ENCODE results near the gene EFNB2. TPM values are rescaled to one million over a fixed set of nuclear protein-coding genes. Genes with fewer than 3 reads are reported as not detected.

The EFNB2 gene
- total RNA-seq, 1 donor from 2014 or later = 353 TPM

GRCh38 chr13:106566641-106567473 is 31.4 kb upstream of the EFNB2 start:
- Mint-ChIP-seq H3K4me3 (ENCODE audit: unreplicated experiment) (peak overlapping the region; percentile 100), H3K36me3 (ENCODE audit: low read depth, unreplicated experiment) (peaks cover 13% of the 10 kb centered on the region)
- DNase-seq (ENCODE audit: low spot score) = peak; percentile 34

GRCh38 chr13:106565127-106565775 is 29.8 kb upstream of the EFNB2 start:
- DNase-seq (ENCODE audit: low spot score) = no peak
- TF ChIP-seq CTCF (IDR thresholded peaks at IDR 0.05; ENCODE audit: unreplicated experiment) = no peak
- Mint-ChIP-seq H3K4me3 (ENCODE audit: unreplicated experiment) (peak overlapping the region; percentile 100), H3K4me1 (ENCODE audit: unreplicated experiment) (peaks cover 61% of the 10 kb centered on the region), H3K27me3 (ENCODE audit: unreplicated experiment) (peaks cover 17% of the 10 kb centered on the region), H3K36me3 (ENCODE audit: low read depth, unreplicated experiment) (peaks cover 8% of the 10 kb centered on the region), H3K27ac (ENCODE audit: unreplicated experiment) (peak overlapping the region; percentile 45), H3K9me3 (ENCODE audit: unreplicated experiment) (no peaks in the 10 kb centered on the region)

More at GRCh38 chr13:106566641-106567473, 31.4 kb upstream of the EFNB2 start:
- TF ChIP-seq CTCF (IDR thresholded peaks at IDR 0.05; ENCODE audit: unreplicated experiment) = no peak
- H3K27ac Mint-ChIP-seq (ENCODE audit: unreplicated experiment) = peak overlapping the region; percentile 92
- H3K4me1 Mint-ChIP-seq (ENCODE audit: unreplicated experiment) = peaks cover 56% of the 10 kb centered on the region
- H3K27me3 Mint-ChIP-seq (ENCODE audit: unreplicated experiment) = peaks cover 22% of the 10 kb centered on the region
- no peaks in the 10 kb centered on the region for H3K9me3 Mint-ChIP-seq (ENCODE audit: unreplicated experiment)

- peaks cover 13% of the 10 kb centered on the region for H3K27me3 Mint-ChIP-seq (ENCODE audit: unreplicated experiment)
- peaks cover 25% of the 10 kb centered on the region for H3K36me3 Mint-ChIP-seq (ENCODE audit: low read depth, unreplicated experiment)
- peaks cover 55% of the 10 kb centered on the region for H3K4me1 Mint-ChIP-seq (ENCODE audit: unreplicated experiment)
- peak overlapping the region; percentile 65 for H3K27ac Mint-ChIP-seq (ENCODE audit: unreplicated experiment)
- no peak for DNase-seq (ENCODE audit: low spot score)
- TF ChIP-seq CTCF (IDR thresholded peaks at IDR 0.05; ENCODE audit: unreplicated experiment) = no peak
- no peaks in the 10 kb centered on the region for H3K9me3 Mint-ChIP-seq (ENCODE audit: unreplicated experiment)
- H3K4me3 Mint-ChIP-seq (ENCODE audit: unreplicated experiment) = peak overlapping the region; percentile 3
Observed at GRCh38 chr13:106562301-106562700, 26.8 kb upstream of the EFNB2 start.

GRCh38 chr13:106561551-106562170 is 26.2 kb upstream of the EFNB2 start:
- Mint-ChIP-seq H3K27me3 (ENCODE audit: unreplicated experiment) (peaks cover 12% of the 10 kb centered on the region), H3K27ac (ENCODE audit: unreplicated experiment) (peak overlapping the region; percentile 33), H3K36me3 (ENCODE audit: low read depth, unreplicated experiment) (peaks cover 30% of the 10 kb centered on the region), H3K4me1 (ENCODE audit: unreplicated experiment) (peaks cover 51% of the 10 kb centered on the region), H3K9me3 (ENCODE audit: unreplicated experiment) (no peaks in the 10 kb centered on the region), H3K4me3 (ENCODE audit: unreplicated experiment) (peak overlapping the region; percentile 86)
- no peak for TF ChIP-seq CTCF (IDR thresholded peaks at IDR 0.05; ENCODE audit: unreplicated experiment)
- DNase-seq (ENCODE audit: low spot score) = no peak
